Activated CD8-positive, alpha-beta memory T cell treated with anti-CD3 and anti-CD28 coated beads for 4 hours (primary cell): Measurements from ENCODE around the gene FBL.

Source experiments
- DNase-seq, 2 donors: peaks; one replicate each; pipeline ENCODE4 v3.0.0-alpha.2; 2020; ENCODE audit warnings: low read depth in 2 of 2

The FBL gene

GRCh38 chr19:39788244-39788643, 57.9 kb downstream of the FBL start:
- no peak for DNase-seq
